Neuron (in vitro differentiated cells): ENCODE measurements around the gene TMEM229B.

ENCODE experiments used
- H2AFZ ChIP-seq: one replicate; pipeline ENCODE4 v1.6.1; 2013; ENCODE audit warnings: low read depth, mild to moderate bottlenecking, inconsistent platforms, low read length, moderate library complexity
- H3K27me3 ChIP-seq: one replicate; pipeline ENCODE4 v1.6.1; 2013; ENCODE audit warnings: low read length; ENCODE audit not compliant: insufficient read depth
- H3K36me3 ChIP-seq: one replicate; pipeline ENCODE4 v1.6.1; 2013; ENCODE audit warnings: low read length; ENCODE audit not compliant: insufficient read depth
- H3K4me1 ChIP-seq: one replicate; pipeline ENCODE4 v1.6.1; 2013; ENCODE audit warnings: low read length; ENCODE audit not compliant: insufficient read depth
- H3K4me3 ChIP-seq: 2 replicates; pipeline ENCODE4 v1.5.1; 2013; ENCODE audit warnings: mild to moderate bottlenecking, low read length, moderate library complexity
- H3K9me3 ChIP-seq: one replicate; pipeline ENCODE4 v1.6.1; 2013; ENCODE audit warnings: low read length

TMEM229B gene

DNA sequence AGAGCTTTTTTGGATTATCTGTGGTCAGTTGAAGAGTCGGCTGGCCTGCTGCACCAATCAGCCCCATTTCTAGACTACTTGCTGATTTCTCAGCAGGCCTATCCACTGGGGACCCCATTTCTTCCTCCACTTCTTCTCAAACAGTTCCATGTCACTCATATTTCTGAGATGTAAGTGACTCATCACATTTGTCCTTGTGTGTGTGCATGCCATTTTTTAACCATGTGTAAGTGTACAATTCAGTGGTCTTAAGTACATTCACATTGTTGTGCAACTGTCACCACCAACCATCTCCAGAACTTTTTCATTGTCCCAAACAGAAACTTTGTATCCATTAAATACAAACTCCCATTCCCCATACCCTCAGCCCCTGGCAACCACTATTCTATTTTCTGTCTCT, 14.2 kb downstream of the TMEM229B start:
- Histone ChIP-seq H3K4me3 (no peak overlapping the region), H2AFZ (no peak overlapping the region), H3K36me3 (no peaks in the 10 kb centered on the region), H3K9me3 (no peaks in the 10 kb centered on the region), H3K27me3 (peaks cover 14% of the 10 kb centered on the region), H3K4me1 (no peaks in the 10 kb centered on the region)

DNA sequence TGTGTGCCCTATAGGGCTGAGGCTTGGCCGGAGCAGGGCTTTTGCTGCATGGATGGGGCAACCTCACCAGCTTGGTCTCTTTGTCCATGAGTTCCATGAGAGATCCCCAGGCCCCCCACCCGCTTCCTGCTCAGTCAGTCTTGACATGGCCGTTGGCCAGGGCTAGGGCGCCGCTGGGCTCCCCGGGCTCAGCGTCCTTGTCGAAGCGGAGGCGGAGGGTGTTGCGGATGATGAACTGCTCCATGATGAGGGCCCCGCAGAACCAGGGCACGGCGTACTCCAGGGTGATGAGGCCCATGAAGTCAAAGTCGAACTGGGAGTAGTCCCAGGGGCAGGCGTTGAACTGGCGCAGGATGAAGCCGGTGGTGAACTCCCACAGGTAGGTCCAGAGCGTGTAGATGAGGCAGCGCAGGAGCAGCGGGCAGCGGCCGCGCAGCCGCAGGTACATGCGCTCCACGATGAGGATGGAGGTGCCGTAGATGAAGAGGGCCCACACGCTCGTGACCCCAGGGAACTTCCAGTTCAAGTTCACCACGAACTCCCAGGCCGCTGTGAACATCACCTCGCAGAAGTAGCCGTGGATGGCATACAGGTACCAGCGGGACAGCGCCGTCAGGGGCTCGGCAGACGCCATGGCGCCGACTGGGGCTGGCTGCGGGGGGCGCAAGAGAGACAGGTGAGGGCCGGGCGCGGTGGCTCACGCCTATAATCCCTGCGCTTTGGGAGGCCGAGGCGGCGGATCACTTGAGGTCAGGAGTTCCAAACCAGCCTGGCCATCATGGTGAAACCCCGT, 15.0 kb downstream of the TMEM229B start:
- Histone ChIP-seq H3K4me1 (no peaks in the 10 kb centered on the region), H2AFZ (no peak overlapping the region), H3K36me3 (no peaks in the 10 kb centered on the region), H3K27me3 (peaks cover 14% of the 10 kb centered on the region), H3K4me3 (no peak overlapping the region), H3K9me3 (no peaks in the 10 kb centered on the region)

DNA sequence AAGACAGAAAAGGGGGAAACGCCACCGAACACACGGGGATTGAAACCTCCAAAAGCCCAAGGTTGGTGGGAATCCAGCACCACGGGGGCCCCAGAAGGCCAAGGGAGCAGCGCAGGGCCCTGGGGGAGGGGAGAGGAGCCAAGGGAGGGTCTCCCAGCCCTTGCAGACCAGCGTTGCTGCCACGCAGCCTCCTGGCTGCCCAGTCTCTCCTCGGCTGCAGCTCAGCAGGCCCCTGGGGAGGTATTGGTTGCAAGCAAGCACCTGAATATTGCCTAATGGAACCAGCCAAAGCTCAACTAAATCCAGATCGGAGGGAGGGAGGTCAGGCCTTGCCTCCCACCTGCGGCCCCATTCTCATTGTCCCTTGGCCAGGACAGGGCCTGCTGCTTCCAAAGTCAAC, 15.8 kb downstream of the TMEM229B start:
- H3K4me3 ChIP-seq: no peak overlapping the region
- peaks cover 14% of the 10 kb centered on the region for H3K27me3 ChIP-seq
- no peaks in the 10 kb centered on the region for H3K4me1 ChIP-seq
- H3K36me3 ChIP-seq: no peaks in the 10 kb centered on the region
- H2AFZ ChIP-seq: no peak overlapping the region
- no peaks in the 10 kb centered on the region for H3K9me3 ChIP-seq

DNA sequence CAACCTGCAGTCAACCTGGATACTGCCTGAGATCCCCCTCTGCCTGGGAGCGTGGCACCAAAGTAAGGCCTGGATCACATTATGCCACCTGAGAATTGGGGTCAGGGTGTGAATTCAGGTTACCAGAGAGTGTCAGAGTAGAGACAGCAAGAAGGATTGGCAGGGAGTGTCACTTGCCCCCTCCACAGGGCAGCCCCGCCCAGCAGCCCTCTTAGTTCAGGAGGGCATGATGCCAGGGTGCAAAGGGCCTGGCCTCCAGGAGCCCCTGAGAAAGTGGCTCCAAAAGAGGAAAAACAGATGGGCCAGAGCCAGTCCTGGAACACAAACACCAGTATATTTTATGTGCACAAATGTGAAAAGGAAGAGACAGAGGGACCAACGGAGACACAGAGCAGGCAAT, 18.6 kb downstream of the TMEM229B start:
- Histone ChIP-seq H3K27me3 (peaks cover 22% of the 10 kb centered on the region), H3K4me3 (no peak overlapping the region), H3K9me3 (no peaks in the 10 kb centered on the region), H3K4me1 (no peaks in the 10 kb centered on the region), H3K36me3 (no peaks in the 10 kb centered on the region), H2AFZ (no peak overlapping the region)

DNA sequence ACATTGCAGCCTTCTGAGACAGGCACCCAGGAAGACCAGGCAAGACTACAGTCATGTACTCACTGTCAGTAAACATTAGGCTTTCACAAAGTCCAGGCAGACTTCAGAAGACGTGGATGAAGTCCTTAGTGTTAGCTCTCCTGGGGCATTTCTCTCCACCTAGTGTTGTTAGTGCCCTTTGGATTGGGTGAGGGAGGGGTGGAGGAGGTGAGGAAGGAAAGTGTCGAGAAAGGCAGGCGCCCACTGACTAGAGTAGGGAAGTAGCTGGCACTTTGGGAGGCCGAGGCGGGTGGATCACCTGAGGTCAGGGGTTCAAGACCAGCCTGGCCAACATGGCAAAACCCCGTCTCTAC, 20.2 kb downstream of the TMEM229B start:
- H3K36me3 ChIP-seq: no peaks in the 10 kb centered on the region
- H3K27me3 ChIP-seq: peaks cover 26% of the 10 kb centered on the region
- no peak overlapping the region for H2AFZ ChIP-seq
- no peaks in the 10 kb centered on the region for H3K9me3 ChIP-seq
- H3K4me3 ChIP-seq: no peak overlapping the region
- H3K4me1 ChIP-seq: no peaks in the 10 kb centered on the region

DNA sequence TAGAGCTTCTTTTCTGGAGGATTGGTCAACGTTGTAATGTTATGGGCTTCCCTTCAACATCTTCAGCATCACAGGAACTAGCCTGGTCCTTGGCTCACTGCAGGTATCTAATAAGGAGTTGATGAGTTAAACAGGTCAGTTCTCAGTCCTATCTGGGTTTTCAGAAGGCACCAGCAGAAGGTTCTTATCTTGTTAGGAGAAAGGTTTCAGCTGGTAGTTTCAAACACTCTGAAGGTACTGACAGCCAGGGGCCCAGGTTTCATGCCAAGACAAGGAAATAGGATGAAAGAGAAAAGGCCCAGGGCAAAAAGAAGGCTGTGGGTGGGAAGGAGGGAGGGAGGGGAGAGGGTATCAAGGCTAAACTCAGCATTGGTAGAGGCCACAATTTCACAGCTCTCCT, 21.4 kb downstream of the TMEM229B start:
- H3K9me3 ChIP-seq: no peaks in the 10 kb centered on the region
- H3K4me3 ChIP-seq: no peak overlapping the region
- H3K27me3 ChIP-seq: peaks cover 26% of the 10 kb centered on the region
- H3K4me1 ChIP-seq: no peaks in the 10 kb centered on the region
- H2AFZ ChIP-seq: no peak overlapping the region
- H3K36me3 ChIP-seq: no peaks in the 10 kb centered on the region

DNA sequence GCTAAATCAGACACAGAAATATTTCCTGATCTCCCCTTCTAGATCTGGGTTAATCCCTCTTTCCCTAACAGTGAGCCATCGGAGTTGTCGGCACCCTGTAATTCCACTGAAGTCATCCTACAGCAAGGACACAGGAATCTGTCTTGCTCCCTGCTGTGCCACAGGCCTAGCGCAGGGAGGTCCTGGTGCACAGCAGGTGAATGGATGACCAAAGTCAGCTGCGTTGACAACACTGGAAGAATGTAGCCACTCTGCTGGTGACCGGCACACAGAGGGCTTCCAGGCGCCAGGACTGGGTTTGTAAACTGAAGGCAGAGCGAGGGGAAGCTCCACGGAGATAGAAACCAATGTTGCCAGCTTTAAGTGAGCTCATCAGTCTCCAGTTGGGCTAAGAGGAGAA, 23.6 kb downstream of the TMEM229B start:
- Histone ChIP-seq H3K36me3 (no peaks in the 10 kb centered on the region), H3K4me1 (no peaks in the 10 kb centered on the region), H3K27me3 (peaks cover 15% of the 10 kb centered on the region), H2AFZ (no peak overlapping the region), H3K9me3 (no peaks in the 10 kb centered on the region), H3K4me3 (no peak overlapping the region)

DNA sequence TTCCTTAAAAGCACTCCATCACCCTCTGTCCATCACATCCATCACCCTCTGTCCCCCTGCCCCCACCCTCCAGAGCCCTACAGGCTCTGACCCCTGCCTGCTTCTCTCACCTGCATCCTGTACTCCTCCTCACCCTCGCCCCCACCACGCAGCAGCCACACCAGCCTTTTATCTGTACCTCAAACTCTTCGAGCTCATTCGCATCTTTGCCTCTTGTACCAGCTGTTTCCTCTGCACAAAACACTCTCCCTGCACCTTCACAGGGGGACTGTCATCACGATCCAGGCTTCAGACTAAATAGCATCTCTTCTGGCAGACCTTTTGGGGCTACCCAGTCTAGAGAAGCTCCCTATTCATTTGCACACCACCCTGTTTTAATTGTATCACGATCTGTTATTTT, 24.1 kb downstream of the TMEM229B start:
- peaks cover 11% of the 10 kb centered on the region for H3K27me3 ChIP-seq
- no peaks in the 10 kb centered on the region for H3K4me1 ChIP-seq
- no peak overlapping the region for H3K4me3 ChIP-seq
- H3K9me3 ChIP-seq: no peaks in the 10 kb centered on the region
- no peaks in the 10 kb centered on the region for H3K36me3 ChIP-seq
- no peak overlapping the region for H2AFZ ChIP-seq

DNA sequence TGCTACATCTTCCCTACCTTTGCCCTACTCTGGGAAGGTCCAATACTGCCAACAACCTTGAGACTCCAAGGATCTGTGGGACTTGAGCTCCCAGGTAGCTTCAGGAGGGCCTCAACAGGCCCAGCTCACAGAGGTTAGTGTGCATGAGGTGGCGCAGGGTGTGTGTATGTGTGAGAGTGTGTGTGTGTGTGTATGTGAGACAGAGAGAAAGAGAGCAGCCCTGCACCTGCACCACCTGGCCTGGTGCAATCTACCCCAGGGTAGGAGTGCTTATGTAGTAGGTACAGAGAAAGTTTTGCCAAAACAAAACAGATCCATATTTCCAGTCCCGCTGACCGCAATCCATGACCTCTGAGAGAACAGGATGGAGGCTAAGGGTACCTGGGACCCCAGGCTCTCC, 24.6 kb downstream of the TMEM229B start:
- H3K36me3 ChIP-seq: no peaks in the 10 kb centered on the region
- no peaks in the 10 kb centered on the region for H3K4me1 ChIP-seq
- no peak overlapping the region for H2AFZ ChIP-seq
- H3K9me3 ChIP-seq: no peaks in the 10 kb centered on the region
- peaks cover 11% of the 10 kb centered on the region for H3K27me3 ChIP-seq
- no peak overlapping the region for H3K4me3 ChIP-seq

DNA sequence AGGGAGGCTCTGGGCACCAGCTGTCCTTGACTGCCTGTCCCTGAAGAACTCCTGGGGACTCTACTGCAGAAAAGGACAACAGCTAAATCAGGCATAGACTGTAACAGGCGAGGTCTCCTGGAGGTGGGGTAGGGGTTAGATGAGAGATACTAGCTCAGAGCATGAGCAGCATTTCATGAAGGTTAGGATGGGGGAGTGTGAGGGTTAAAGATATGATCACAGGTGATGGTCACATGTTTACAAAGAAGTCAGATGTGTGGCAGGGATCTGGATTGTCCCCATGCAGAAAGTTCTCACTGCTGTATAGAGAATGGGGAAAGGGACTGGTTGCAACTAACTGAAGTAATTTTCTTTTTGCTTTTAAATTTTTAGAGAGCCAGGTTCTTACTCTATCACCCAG, 26.5 kb downstream of the TMEM229B start:
- H2AFZ ChIP-seq: no peak overlapping the region
- H3K27me3 ChIP-seq: peaks cover 11% of the 10 kb centered on the region
- H3K9me3 ChIP-seq: no peaks in the 10 kb centered on the region
- no peaks in the 10 kb centered on the region for H3K4me1 ChIP-seq
- no peaks in the 10 kb centered on the region for H3K36me3 ChIP-seq
- no peak overlapping the region for H3K4me3 ChIP-seq

DNA sequence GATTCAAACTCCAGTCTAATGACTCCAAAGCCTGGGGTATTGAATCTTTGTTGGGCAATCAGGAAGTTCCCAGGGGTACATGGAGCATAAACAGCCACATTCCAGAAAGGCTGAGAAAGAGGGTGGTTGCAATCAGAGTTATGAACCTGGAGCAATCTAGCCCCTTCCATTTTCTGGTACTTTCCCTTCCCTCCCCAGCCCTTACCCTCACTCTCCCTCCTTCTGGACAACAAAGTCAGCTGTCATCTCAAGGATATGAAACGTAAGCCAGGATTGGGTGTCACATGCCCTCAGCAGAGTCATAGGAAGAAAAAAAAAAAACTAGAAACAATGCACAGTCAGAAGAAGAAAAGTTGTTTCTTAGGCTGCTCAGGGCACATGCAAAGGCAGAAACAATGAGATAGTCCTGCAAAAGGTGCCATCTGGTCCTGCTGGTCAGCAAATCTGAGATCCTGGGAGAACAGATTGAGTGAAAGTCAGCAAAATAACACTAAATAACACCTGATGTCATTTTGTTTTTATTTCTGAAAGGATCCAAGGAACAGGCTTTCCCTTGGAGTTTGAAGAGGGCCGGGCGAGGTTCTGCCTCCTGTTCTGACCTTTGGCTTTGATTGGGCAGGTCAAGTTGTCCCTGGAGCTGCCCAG, 27.1 kb downstream of the TMEM229B start:
- Histone ChIP-seq H2AFZ (no peak overlapping the region), H3K36me3 (no peaks in the 10 kb centered on the region), H3K4me1 (no peaks in the 10 kb centered on the region), H3K27me3 (peaks cover 11% of the 10 kb centered on the region), H3K9me3 (no peaks in the 10 kb centered on the region), H3K4me3 (no peak overlapping the region)

DNA sequence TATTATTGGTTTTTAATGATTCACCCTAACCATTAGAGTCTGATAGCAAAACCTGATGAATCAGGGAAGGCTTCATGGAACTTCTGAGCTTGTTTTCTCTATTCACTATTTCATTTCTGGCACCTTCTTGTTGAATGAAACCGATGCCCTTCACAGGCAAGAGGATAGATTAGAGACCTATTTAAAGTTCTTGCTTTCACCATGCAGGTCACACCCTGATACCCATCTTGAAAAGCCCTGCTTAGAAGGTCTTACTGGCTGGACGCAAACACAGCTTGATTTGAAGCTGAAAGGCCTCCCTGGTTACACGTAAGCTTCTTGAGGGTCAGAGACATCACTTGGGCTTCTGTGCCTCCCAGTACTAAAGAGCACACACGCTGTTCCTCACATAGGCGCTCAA, 29.2 kb downstream of the TMEM229B start:
- Histone ChIP-seq H2AFZ (no peak overlapping the region), H3K4me3 (no peak overlapping the region), H3K9me3 (no peaks in the 10 kb centered on the region), H3K4me1 (no peaks in the 10 kb centered on the region), H3K36me3 (no peaks in the 10 kb centered on the region), H3K27me3 (no peaks in the 10 kb centered on the region)

DNA sequence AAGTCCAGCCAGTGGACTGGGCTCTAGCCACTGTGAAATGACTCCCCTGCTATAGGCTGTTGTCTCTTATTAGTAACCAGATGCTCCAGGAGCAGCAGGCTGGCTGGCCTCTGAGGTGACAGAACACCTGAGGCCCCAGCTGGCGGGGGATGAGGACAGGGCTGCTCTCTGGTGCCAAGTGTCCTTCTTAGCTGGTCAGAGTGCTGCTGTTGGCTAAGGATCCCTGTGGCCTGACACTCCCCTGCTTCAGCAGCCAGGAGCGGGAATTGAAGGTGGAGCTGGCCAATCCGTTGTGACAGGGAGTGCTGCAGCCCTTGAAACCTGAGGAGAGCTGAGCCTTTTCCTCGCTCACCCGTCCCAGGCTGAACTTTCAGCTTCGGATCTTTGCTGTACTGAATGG, 30.7 kb downstream of the TMEM229B start:
- Histone ChIP-seq H3K27me3 (no peaks in the 10 kb centered on the region), H2AFZ (no peak overlapping the region), H3K4me1 (no peaks in the 10 kb centered on the region), H3K4me3 (no peak overlapping the region), H3K9me3 (no peaks in the 10 kb centered on the region), H3K36me3 (no peaks in the 10 kb centered on the region)

DNA sequence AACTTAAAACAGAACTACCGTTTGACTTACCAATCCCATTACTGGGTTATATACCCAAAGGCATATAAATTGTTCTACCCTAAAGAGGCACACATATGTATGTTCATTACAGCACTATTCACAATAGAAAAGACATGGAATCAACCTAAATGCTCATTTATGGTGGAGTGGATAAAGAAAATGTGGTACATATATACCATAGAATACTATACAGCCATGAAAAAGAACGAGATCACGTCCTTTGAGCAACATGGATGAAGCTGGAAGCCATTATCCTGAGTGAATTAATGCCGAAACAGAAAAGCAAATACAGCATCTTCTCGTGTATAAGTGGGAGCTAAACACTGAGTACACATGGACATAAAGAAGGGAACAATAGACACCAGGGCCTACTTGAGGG, 31.8 kb downstream of the TMEM229B start:
- Histone ChIP-seq H3K4me3 (no peak overlapping the region), H2AFZ (no peak overlapping the region), H3K9me3 (no peaks in the 10 kb centered on the region), H3K27me3 (no peaks in the 10 kb centered on the region), H3K36me3 (no peaks in the 10 kb centered on the region), H3K4me1 (no peaks in the 10 kb centered on the region)
